ENCODE measurements around the gene CCDC12. TPM values are rescaled to one million over a fixed set of nuclear protein-coding genes. Genes with fewer than 3 reads are reported as not detected.

The CCDC12 gene
- total RNA-seq, 1 experiment from 2014 or later = 52.7 TPM

- DNase-seq = no peak
- intact Hi-C loops (cut with micrococcal nuclease; ENCODE audit: unreplicated experiment) = no loop called here
- Histone ChIP-seq H3K4me1 (no peaks in the 10 kb centered on the region), H3K9me3 (no peaks in the 10 kb centered on the region), H3K36me3 (ENCODE audit: control insufficient read depth, insufficient read depth, low read length) (no peaks in the 10 kb centered on the region), H3K27me3 (replicated peaks; ENCODE audit: control insufficient read depth, insufficient read depth, low read length) (no peaks in the 10 kb centered on the region), H3K4me3 (ENCODE audit: low read depth, low read length) (no peak overlapping the region)
- H3K27ac Mint-ChIP-seq (ENCODE audit: unreplicated experiment) = no peak overlapping the region
- H3K4me3 Mint-ChIP-seq (ENCODE audit: unreplicated experiment) = no peak overlapping the region
- ChIA-PET CTCF (interaction anchor here (2.9 kb wide), 1 partner anchor 9 kb away, joined by 7 read pairs; no protein-coding TSS in a partner anchor), POLR2A (interaction anchor here (0.5 kb wide), 1 partner anchor 77 kb away, joined by 3 read pairs; the partner anchor contains the start of gene CCDC12)
- BruUV-seq (replicated peaks) = no TSS peak
- no peaks in the 10 kb centered on the region for H3K27me3 Mint-ChIP-seq (ENCODE audit: insufficient read depth, unreplicated experiment)
- H3K9me3 Mint-ChIP-seq (ENCODE audit: unreplicated experiment) = no peaks in the 10 kb centered on the region
- H3K4me1 Mint-ChIP-seq (ENCODE audit: low read depth, unreplicated experiment) = no peaks in the 10 kb centered on the region
- H3K36me3 Mint-ChIP-seq (ENCODE audit: insufficient read depth, unreplicated experiment) = no peaks in the 10 kb centered on the region
- TF ChIP-seq CTCF (IDR thresholded peaks at IDR 0.05; ENCODE audit: insufficient read depth in 1 of 2, low read depth in 1 of 2, low read length in 1 of 2, severe bottlenecking in 1 of 2, unreplicated experiment in 1 of 2) = no peak
Observed at GRCh38 chr3:46900007-46900292, 76.6 kb downstream of the CCDC12 start.

GRCh38 chr3:46899151-46900006 lies 77.2 kb downstream of the CCDC12 start:
- H3K36me3 ChIP-seq (ENCODE audit: control insufficient read depth, insufficient read depth, low read length) = no peaks in the 10 kb centered on the region
- H3K4me3 ChIP-seq (ENCODE audit: low read depth, low read length) = no peak overlapping the region
- intact Hi-C loops (cut with micrococcal nuclease; ENCODE audit: unreplicated experiment) = loop anchor here (10.0 kb wide), 2 partner anchors 305 to 415 kb away; no protein-coding TSS in a partner anchor
- H3K27ac Mint-ChIP-seq (ENCODE audit: unreplicated experiment) = no peak overlapping the region
- H3K4me1 Mint-ChIP-seq (ENCODE audit: low read depth, unreplicated experiment) = no peaks in the 10 kb centered on the region
- H3K36me3 Mint-ChIP-seq (ENCODE audit: insufficient read depth, unreplicated experiment) = no peaks in the 10 kb centered on the region
- H3K27me3 Mint-ChIP-seq (ENCODE audit: insufficient read depth, unreplicated experiment) = no peaks in the 10 kb centered on the region
- H3K9me3 Mint-ChIP-seq (ENCODE audit: unreplicated experiment) = no peaks in the 10 kb centered on the region
- ChIA-PET CTCF (interaction anchor here (0.7 to 2.9 kb wide), 2 partner anchors 10 to 21 kb away, joined by 3 to 7 read pairs; no protein-coding TSS in a partner anchor), POLR2A (interaction anchor here (0.5 kb wide), 1 partner anchor 77 kb away, joined by 3 read pairs; the partner anchor contains the start of gene CCDC12)
- no peaks in the 10 kb centered on the region for H3K4me1 ChIP-seq
- DNase-seq = no peak
- H3K9me3 ChIP-seq = no peaks in the 10 kb centered on the region
- BruUV-seq (replicated peaks) = no TSS peak
- H3K4me3 Mint-ChIP-seq (ENCODE audit: unreplicated experiment) = no peak overlapping the region
- no peaks in the 10 kb centered on the region for H3K27me3 ChIP-seq (replicated peaks; ENCODE audit: control insufficient read depth, insufficient read depth, low read length)
- TF ChIP-seq CTCF (IDR thresholded peaks at IDR 0.05; ENCODE audit: insufficient read depth in 1 of 2, low read depth in 1 of 2, low read length in 1 of 2, severe bottlenecking in 1 of 2, unreplicated experiment in 1 of 2) = no peak

- Mint-ChIP-seq H3K27me3 (ENCODE audit: insufficient read depth, unreplicated experiment) (no peaks in the 10 kb centered on the region), H3K4me1 (ENCODE audit: low read depth, unreplicated experiment) (no peaks in the 10 kb centered on the region), H3K36me3 (ENCODE audit: insufficient read depth, unreplicated experiment) (no peaks in the 10 kb centered on the region), H3K4me3 (ENCODE audit: unreplicated experiment) (no peak overlapping the region), H3K27ac (ENCODE audit: unreplicated experiment) (no peak overlapping the region), H3K9me3 (ENCODE audit: unreplicated experiment) (no peaks in the 10 kb centered on the region)
- Histone ChIP-seq H3K36me3 (ENCODE audit: control insufficient read depth, insufficient read depth, low read length) (no peaks in the 10 kb centered on the region), H3K4me3 (ENCODE audit: low read depth, low read length) (no peak overlapping the region), H3K9me3 (no peaks in the 10 kb centered on the region), H3K4me1 (no peaks in the 10 kb centered on the region), H3K27me3 (replicated peaks; ENCODE audit: control insufficient read depth, insufficient read depth, low read length) (no peaks in the 10 kb centered on the region)
- BruUV-seq (replicated peaks) = no TSS peak
- ChIA-PET POLR2A (no interaction called here), CTCF (interaction anchor here (0.6 to 1.3 kb wide), 4 partner anchors 11 to 52 kb away, joined by 3 to 7 read pairs (median 4); no protein-coding TSS in a partner anchor)
- no peak for TF ChIP-seq CTCF (IDR thresholded peaks at IDR 0.05; ENCODE audit: insufficient read depth in 1 of 2, low read depth in 1 of 2, low read length in 1 of 2, severe bottlenecking in 1 of 2, unreplicated experiment in 1 of 2)
- DNase-seq = no peak
- intact Hi-C loops (cut with micrococcal nuclease; ENCODE audit: unreplicated experiment) = loop anchor here (10.0 kb wide), 2 partner anchors 304 to 414 kb away; no protein-coding TSS in a partner anchor
Observed at GRCh38 chr3:46898321-46899150, 78.0 kb downstream of the CCDC12 start.
